C4-2B (cell line): Measurements from ENCODE around the gene ZNF536.

Source experiments
- CTCF ChIP-seq: fragments of 450-650 bp; conservative IDR thresholded peaks from 2 replicates; pipeline ENCODE4 v1.5.1; 2017; ENCODE audit warnings: mild to moderate bottlenecking
- ZFX ChIP-seq: fragments of 450-650 bp; IDR thresholded peaks from 2 replicates; pipeline ENCODE4 v1.6.1; 2017

GRCh38 chr19:30323904-30324303 is 48.3 kb upstream of the ZNF536 start:
- TF ChIP-seq CTCF (no peak), ZFX (no peak)
